B cell (primary cell): ENCODE results near the gene SEZ6L. TPM values are rescaled to one million over a fixed set of nuclear protein-coding genes. Genes with fewer than 3 reads are reported as not detected.

Experiments
- ATAC-seq: fragments of 200-7000 bp; cut with Tn5 transposase; one replicate; pipeline ENCODE4 v1.10.0; 2021; ENCODE audit warnings: low read depth, mild to moderate bottlenecking, moderate number of reproducible peaks, moderate library complexity
- CTCF ChIA-PET: fragments of 350-600 bp; sonication (Branson Sonifier 250); formaldehyde crosslinking; loops from one replicate; lab custom pipeline; 2021; ENCODE audit warnings: antibody characterized with exemption, inconsistent platforms; lab: Charles Lee
- POLR2A ChIA-PET: fragments of 350-600 bp; sonication (Branson Sonifier 250); formaldehyde crosslinking; loops from one replicate; lab custom pipeline; 2021; ENCODE audit warnings: antibody characterized with exemption; lab: Charles Lee
- DNase-seq: peaks from one replicate; pipeline ENCODE4 v3.0.0; 2013
- H2AFZ ChIP-seq: 2 replicates; pipeline ENCODE4 v1.6.1; 2012; ENCODE audit warnings: mild to moderate bottlenecking, low read depth, low read length; ENCODE audit not compliant: insufficient read depth, poor library complexity, severe bottlenecking
- H3K27ac ChIP-seq, 2 donors: 1 replicate in 1 of 2; 2 replicates in 1 of 2; pipeline ENCODE4 v1.5.1; 2012 to 2013; ENCODE audit warnings: low read length in 2 of 2, mild to moderate bottlenecking in 2 of 2, moderate library complexity in 1 of 2
- H3K27me3 ChIP-seq, 4 experiments: fragments of 200-600 bp in 1 of 4; sonication (generic) in 1 of 4; replicated peaks in 1 of 4; 1 replicate in 2 of 4; 2 replicates in 2 of 4; pipeline versions ENCODE4 v1.6.1 to v1.7.0; 2013 to 2016; ENCODE audit warnings: low read length in 3 of 4, mild to moderate bottlenecking in 2 of 4, mixed read lengths in 1 of 4, moderate library complexity in 1 of 4; ENCODE audit not compliant: insufficient read depth in 4 of 4, control insufficient read depth in 3 of 4; ENCODE audit errors: control extremely low read depth in 1 of 4
- H3K36me3 ChIP-seq, 2 experiments: replicated peaks in 1 of 2; 1 replicate in 1 of 2; 2 replicates in 1 of 2; pipeline versions ENCODE4 v1.6.1 to v1.7.1; 2013; ENCODE audit warnings: low read length in 1 of 2; ENCODE audit not compliant: insufficient read depth in 2 of 2, control insufficient read depth in 1 of 2; ENCODE audit errors: control extremely low read depth in 1 of 2, extremely low read depth in 1 of 2
- H3K4me1 ChIP-seq, 2 donors: fragments of 200-600 bp in 1 of 2; sonication (generic) in 1 of 2; 1 replicate in 1 of 2; 2 replicates in 1 of 2; pipeline versions ENCODE4 v1.5.1 to v1.6.1; 2013 to 2017; ENCODE audit warnings: low read length in 2 of 2; ENCODE audit not compliant: control insufficient read depth in 2 of 2, insufficient read depth in 2 of 2
- H3K4me2 ChIP-seq: replicated peaks from 2 replicates; pipeline ENCODE3; 2012; ENCODE audit warnings: mild to moderate bottlenecking, low read depth, low read length; ENCODE audit not compliant: poor library complexity, severe bottlenecking
- H3K4me3 ChIP-seq, 5 experiments: fragments of 200-600 bp in 1 of 5; sonication (generic) in 1 of 5; 1 replicate in 3 of 5; 2 replicates in 2 of 5; pipeline versions ENCODE4 v1.5.1 to v1.7.0; 2011 to 2016; ENCODE audit warnings: low read length in 4 of 5, mild to moderate bottlenecking in 4 of 5, low read depth in 2 of 5, control low read depth in 1 of 5, moderate library complexity in 1 of 5; ENCODE audit not compliant: insufficient read depth in 1 of 5; ENCODE audit errors: control extremely low read depth in 1 of 5, extremely low read depth in 1 of 5
- H3K79me2 ChIP-seq: fragments of 200-600 bp; sonication (generic); one replicate; pipeline ENCODE4 v1.6.0; 2016; ENCODE audit warnings: low read length; ENCODE audit not compliant: control insufficient read depth, insufficient read depth
- H3K9ac ChIP-seq: fragments of 200-600 bp; sonication (generic); 2 replicates; pipeline ENCODE4 v1.6.1; 2017; ENCODE audit warnings: mild to moderate bottlenecking, low read length, moderate library complexity
- H3K9me3 ChIP-seq, 3 donors: one replicate each; pipeline versions ENCODE4 v1.6.1 to v1.7.1; 2013; ENCODE audit warnings: low read length in 2 of 3; ENCODE audit not compliant: control insufficient read depth in 2 of 3, insufficient read depth in 1 of 3; ENCODE audit errors: control extremely low read depth in 1 of 3
- H4K20me1 ChIP-seq: 2 replicates; pipeline ENCODE4 v1.6.0; 2012; ENCODE audit warnings: mild to moderate bottlenecking, low read length; ENCODE audit not compliant: insufficient read depth, control insufficient read depth, poor library complexity, severe bottlenecking
- H3K27ac Mint-ChIP-seq: one replicate; pipeline ENCODE4 v1.8.0; 2021; ENCODE audit warnings: mixed read lengths
- H3K27me3 Mint-ChIP-seq: one replicate; pipeline ENCODE4 v1.8.0; 2021; ENCODE audit warnings: mixed read lengths
- H3K4me1 Mint-ChIP-seq: one replicate; pipeline ENCODE4 v1.8.0; 2021; ENCODE audit warnings: mixed read lengths
- H3K4me3 Mint-ChIP-seq: one replicate; pipeline ENCODE4 v1.8.0; 2021; ENCODE audit warnings: mixed read lengths
- H3K9me3 Mint-ChIP-seq: one replicate; pipeline ENCODE4 v1.8.0; 2022; ENCODE audit warnings: mixed read lengths; ENCODE audit not compliant: insufficient read depth
- CTCF ChIP-seq: fragments of 200-600 bp; IDR thresholded peaks from one replicate; pipeline ENCODE4 v1.8.0; 2022; ENCODE audit warnings: antibody characterized with exemption, mild to moderate bottlenecking
- EZH2 ChIP-seq: IDR thresholded peaks from 2 replicates; pipeline ENCODE4 v1.6.1; 2012; ENCODE audit warnings: borderline replicate concordance, low read depth, mild to moderate bottlenecking, moderate library complexity, low read length; ENCODE audit not compliant: insufficient read depth, poor library complexity, severe bottlenecking
- WGBS: methylation state at CpG from one replicate; pipeline ENCODE4 v1.1.5; 2013; ENCODE audit warnings: missing lambda C conversion rate; ENCODE audit not compliant: insufficient coverage; 5-methylcytosine and 5-hydroxymethylcytosine counted together
- intact Hi-C: fragments of 100-400 bp; cut with micrococcal nuclease; formaldehyde crosslinking; loops from one replicate; pipeline ENCODE4 v1.10.0; 2022
- polyA plus RNA-seq: library from polyadenylated mRNA; depleted of rRNA; stranded (reverse); fragments of >200 nt; gene quantifications from 2 replicates; pipeline ENCODE4 v1.2.3, GENCODE V29; 2012
- total RNA-seq, 2 donors: library from RNA; stranded (reverse); fragments of 120-200 nt in 1 of 2; gene quantifications; 1 replicate in 1 of 2; 2 replicates in 1 of 2; pipeline versions ENCODE4 v1.2.3 to v1.2.4, GENCODE V29; 2013 to 2022

Gene SEZ6L
- total and polyA plus RNA-seq, 2 donors (not counting 1 experiment from before 2014, with no cell fraction given): 0.04 TPM; not detected in 1

DNA sequence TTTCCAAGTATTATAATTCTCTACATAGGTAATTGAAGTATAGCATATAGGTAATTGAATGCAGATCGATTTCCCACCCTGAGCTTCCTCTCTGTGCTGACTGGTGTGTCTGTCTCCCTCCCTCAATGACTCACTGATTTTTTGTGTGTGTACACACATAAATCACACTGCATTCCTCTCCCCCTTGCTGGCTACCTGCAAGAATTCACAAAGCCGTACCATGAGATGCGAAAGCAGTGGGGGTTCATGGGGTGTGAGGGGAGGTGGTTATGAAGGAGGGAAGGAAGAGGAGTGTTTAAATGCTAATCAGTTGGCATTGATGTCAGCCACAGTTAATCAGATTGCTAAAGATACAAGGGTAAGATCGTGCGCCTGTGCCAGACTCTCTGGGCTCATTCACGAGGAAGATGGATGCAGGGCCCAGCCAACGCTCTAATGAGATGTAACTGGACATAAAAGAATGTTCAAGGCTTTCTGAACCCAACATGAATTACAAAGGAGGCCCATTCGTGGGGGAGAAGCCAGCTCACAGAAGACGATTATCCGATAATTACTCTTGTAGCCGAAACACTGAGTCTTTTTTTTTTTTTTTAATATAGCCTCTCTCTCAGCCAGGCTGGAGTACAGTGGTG is 107.4 kb downstream of the SEZ6L start:
- intact Hi-C loops: no loop called here
- H3K27me3 Mint-ChIP-seq: peaks cover 21% of the 10 kb centered on the region
- H3K27ac ChIP-seq: no peak overlapping the region

More for the DNA sequence above, 107.4 kb downstream of the SEZ6L start:
- H3K4me3 ChIP-seq: no peak overlapping the region
- no peaks in the 10 kb centered on the region for H3K9me3 ChIP-seq
- H3K4me3 Mint-ChIP-seq: no peak overlapping the region
- no peaks in the 10 kb centered on the region for H3K36me3 ChIP-seq
- TF ChIP-seq CTCF (no peak), EZH2 (no peak)
- H4K20me1 ChIP-seq: no peaks in the 10 kb centered on the region
- no peak for DNase-seq
- no peak overlapping the region for H2AFZ ChIP-seq
- CTCF ChIA-PET: no interaction called here
- no peak overlapping the region for H3K9ac ChIP-seq
- H3K79me2 ChIP-seq: no peaks in the 10 kb centered on the region
- H3K27me3 ChIP-seq: peaks cover 0 to 9% (median 2%) of the 10 kb centered on the region in 4 experiments
- H3K4me1 Mint-ChIP-seq: no peaks in the 10 kb centered on the region
- H3K4me1 ChIP-seq: no peaks in the 10 kb centered on the region
- POLR2A ChIA-PET: no interaction called here
- WGBS: 75% methylated on average over 5 of the region's 11 CpGs
- no peak overlapping the region for H3K4me2 ChIP-seq
- no peak overlapping the region for H3K27ac Mint-ChIP-seq
- H3K9me3 Mint-ChIP-seq: no peaks in the 10 kb centered on the region
- no peak for ATAC-seq
